C4-2B (cell line): ENCODE measurements around the gene STK11.

ENCODE experiments used
- H3K27ac ChIP-seq: fragments of 450-650 bp; 2 replicates; pipeline ENCODE4 v1.5.1; 2017
- ZFX ChIP-seq: fragments of 450-650 bp; IDR thresholded peaks from 2 replicates; pipeline ENCODE4 v1.6.1; 2017
- TF ChIP-seq, protein P1 (sequence below): fragments of 450-650 bp; conservative IDR thresholded peaks from 2 replicates; pipeline ENCODE4 v1.5.1; 2017; ENCODE audit warnings: mild to moderate bottlenecking

STK11 gene

DNA sequence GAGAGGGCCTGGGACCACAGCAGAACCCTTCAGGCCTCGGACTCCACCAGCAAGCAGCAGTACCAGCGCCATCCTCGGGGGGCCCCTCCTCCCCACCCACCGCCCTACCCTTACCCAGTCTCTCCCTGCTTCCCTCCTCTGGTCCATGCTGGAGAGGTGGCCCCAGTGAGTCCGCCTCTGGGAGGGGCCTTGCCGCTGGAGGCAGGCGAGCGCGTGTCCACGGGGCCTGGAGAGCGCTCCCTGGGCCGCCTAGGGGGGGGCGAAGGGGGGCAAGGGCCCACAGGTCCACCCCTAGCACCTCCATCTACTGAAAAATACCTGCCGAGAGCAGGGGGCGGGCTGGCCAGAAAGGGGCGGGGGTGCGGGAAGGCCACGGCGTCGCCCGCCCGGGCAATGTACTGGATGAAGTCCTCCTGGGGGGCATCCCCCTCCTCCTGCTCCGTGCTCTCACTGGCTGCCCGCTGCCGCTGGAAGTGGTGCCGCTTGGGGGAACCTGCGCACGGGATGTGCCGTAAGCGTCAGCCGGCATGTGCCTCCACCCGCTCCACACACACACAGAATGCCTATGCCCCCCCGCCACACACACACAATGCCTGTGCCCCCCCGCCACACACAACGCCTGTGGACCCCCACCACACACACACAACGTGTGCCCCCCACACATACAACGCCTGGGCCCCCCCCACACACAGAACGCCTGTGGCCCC, 25.4 kb downstream of the STK11 start:
- H3K27ac ChIP-seq = no peak overlapping the region
- TF ChIP-seq, protein P1, sequence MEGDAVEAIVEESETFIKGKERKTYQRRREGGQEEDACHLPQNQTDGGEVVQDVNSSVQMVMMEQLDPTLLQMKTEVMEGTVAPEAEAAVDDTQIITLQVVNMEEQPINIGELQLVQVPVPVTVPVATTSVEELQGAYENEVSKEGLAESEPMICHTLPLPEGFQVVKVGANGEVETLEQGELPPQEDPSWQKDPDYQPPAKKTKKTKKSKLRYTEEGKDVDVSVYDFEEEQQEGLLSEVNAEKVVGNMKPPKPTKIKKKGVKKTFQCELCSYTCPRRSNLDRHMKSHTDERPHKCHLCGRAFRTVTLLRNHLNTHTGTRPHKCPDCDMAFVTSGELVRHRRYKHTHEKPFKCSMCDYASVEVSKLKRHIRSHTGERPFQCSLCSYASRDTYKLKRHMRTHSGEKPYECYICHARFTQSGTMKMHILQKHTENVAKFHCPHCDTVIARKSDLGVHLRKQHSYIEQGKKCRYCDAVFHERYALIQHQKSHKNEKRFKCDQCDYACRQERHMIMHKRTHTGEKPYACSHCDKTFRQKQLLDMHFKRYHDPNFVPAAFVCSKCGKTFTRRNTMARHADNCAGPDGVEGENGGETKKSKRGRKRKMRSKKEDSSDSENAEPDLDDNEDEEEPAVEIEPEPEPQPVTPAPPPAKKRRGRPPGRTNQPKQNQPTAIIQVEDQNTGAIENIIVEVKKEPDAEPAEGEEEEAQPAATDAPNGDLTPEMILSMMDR = no peak
- no peak for TF ChIP-seq ZFX

DNA sequence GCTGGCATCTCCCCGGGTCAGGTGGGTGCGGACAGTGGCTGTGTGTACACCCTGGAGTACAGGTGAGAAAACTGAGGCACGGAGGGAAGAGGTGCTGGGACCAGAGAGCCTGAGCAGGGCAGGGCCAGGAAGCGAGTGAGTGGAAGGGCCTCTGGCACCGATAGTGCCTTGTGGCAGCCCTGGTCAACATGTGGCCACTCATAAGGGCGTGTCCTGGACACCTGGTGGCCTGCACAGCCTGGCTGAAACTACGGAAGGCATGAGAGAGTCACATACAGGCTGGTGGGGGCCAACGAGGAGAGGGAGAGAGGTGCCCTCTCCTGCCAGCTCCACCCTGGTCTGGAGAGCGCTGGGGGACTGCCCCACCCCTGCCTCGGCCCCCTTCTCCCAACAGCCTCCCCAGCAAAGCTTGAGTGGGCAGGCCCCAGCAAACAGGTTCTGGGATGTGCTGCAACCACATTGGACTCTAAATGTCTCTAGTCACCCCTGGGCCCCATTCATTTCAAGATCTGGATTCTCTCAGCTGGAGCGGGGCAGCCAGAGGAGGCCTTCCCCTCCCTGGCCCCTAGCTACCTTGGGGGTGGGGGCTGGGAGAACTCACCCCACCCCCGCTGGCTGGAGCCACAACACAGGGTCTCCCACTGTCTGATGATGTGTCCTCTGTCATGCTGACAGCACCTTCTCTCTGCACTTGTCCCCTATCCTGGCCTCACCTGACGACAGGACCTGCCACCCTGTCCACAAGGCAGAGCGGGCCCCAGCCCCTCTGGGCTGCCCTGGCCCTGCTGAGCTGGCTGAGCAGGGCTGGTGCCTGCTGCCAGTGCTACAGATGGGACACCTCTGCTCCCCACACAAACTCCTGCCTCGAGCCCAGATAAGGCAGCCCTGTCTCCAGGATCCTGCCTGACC, 26.4 kb downstream of the STK11 start:
- no peak overlapping the region for H3K27ac ChIP-seq

DNA sequence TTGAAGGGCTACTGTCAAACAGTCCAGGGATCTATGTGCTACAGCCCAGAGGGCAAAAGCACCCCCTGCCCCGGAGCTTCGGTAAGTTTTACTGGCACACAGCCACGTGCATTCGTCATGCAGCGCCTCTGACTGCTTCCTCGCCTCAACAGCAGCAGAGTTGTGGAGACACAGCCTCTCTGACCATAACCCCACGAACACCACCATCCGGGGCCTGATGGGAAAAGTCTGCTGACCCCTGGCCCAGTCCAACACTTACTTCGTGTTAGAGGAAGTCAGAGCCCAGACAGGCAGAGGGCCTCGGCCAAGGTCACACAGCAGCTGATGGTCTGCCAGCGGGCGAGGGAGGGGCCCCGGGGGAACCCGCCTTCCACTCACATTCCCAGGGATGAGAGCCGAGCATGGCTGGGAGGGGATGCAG, 27.1 kb downstream of the STK11 start:
- H3K27ac ChIP-seq = no peak overlapping the region

More for the DNA sequence above, 26.4 kb downstream of the STK11 start:
- TF ChIP-seq, protein P1 = no peak
- no peak for TF ChIP-seq ZFX

DNA sequence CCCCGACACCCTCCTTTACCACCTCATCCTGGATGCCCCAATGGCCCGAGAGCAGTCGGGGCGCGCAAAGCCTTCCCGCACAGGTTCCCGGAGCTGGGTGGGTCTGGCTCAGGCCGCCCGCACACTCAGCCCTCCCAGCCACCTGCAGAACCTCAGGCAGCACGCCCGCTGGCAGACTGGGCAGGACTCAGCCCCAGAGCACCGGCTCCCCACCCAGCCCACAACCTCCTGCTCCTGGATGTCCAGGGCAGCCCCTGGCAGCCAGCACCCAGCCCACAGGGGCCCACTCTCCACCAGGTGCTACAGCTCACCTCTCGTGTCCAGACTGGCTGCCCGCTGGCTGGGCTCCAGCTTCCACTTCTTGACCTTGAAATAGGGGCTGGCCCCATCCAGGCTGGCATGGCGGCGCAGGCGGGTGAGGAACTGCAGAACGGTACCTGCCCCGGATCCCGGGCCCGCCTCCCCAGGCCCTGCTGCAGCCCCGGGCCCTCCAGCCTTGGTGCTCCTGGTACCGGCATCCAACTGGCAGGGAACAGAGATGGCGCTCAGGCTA, 27.6 kb downstream of the STK11 start:
- no peak overlapping the region for H3K27ac ChIP-seq
- TF ChIP-seq, protein P1 = no peak
- no peak for TF ChIP-seq ZFX

More for the DNA sequence above, 27.1 kb downstream of the STK11 start:
- TF ChIP-seq ZFX = no peak
- TF ChIP-seq, protein P1 = no peak

DNA sequence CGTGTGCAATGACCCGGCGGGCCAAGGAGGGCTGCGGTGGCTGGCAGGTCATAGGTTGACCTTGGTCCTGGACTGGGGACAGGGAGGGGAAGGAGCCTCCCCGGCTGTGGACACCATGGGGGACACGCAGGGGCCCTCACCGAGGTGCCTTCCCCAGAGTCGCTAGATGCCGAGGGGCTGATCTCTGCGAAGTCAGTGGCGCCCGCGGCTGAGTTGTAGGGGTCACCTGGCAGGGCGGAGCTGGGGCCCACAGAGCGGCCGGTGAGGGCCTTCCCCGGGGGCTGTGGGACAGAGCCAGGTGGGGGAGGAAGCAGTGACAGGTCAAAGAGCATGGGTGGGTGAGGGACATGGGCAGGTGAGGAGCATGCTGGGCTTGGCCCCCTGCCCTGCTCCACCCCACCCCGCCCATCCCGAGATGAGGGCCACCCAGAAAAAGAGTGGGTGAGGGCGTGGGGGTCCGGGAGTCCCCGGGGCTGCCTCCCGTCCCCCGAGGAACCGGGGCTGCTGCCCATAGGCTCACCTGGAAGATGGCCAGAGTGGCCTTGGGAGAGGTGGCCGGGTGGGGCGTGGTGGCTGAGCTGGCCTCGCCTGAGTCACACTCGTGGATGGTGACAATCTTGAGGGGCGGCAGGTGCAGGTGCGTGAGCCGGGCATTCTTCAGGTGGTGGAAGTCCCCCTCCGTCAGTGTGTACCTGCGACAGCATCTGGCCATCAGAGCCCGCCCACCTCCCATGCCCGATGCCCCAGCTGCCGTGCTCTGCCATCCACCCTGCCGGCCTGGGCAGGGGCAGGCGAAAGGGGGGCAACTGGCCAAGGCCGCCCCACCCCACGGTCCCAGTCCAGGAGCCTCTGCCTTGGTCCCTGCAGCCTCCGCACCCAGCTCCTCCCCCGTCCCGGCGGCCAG, 28.7 kb downstream of the STK11 start:
- H3K27ac ChIP-seq = no peak overlapping the region
- no peak for TF ChIP-seq ZFX
- TF ChIP-seq, protein P1 = no peak

DNA sequence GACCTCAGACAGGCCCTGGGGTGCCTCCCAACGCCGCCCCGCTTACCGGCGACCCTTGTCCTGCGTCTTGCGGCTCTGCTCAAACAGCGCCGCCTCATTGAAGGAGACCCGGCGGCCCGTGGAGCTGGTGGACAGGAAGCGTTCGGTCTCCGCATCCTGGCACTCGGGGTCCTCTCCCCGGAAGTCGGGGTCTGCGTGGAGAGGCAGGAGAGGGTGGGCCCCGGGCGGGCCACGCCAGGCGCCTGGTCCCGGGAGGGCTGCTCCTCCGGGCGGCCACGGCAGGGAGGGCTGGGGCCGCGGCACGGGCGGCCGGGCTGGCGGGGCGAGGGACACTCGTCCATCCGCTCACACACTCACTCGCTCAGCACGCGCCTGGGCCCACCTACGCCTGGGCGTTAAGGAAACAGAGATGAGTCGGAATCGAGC, 29.4 kb downstream of the STK11 start:
- H3K27ac ChIP-seq = no peak overlapping the region
- no peak for TF ChIP-seq ZFX
- TF ChIP-seq, protein P1 = no peak
